ENCODE data around the gene ASPG.
"Not testable (repeated sequence)": the region's sequence is repeated elsewhere in the genome, so short reads cannot be mapped to it uniquely, and the experiment has no call there.

ASPG gene

GRCh38 chr14:104145826-104146601 lies 60.5 kb downstream of the ASPG start:
- DNase-seq (ENCODE audit: low read depth in 2 of 3, low spot score in 1 of 3), result no peak

GRCh38 chr14:104146651-104147345 lies 61.3 kb downstream of the ASPG start:
- no peak for DNase-seq (ENCODE audit: low read depth in 2 of 3, low spot score in 1 of 3)

GRCh38 chr14:104147346-104148125 lies 62.0 kb downstream of the ASPG start:
- no peak for DNase-seq (ENCODE audit: low read depth in 2 of 3, low spot score in 1 of 3)

GRCh38 chr14:104148433-104149277 lies 63.2 kb downstream of the ASPG start:
- DNase-seq (ENCODE audit: low read depth in 2 of 3, low spot score in 1 of 3), result no peak

- DNase-seq (ENCODE audit: low read depth in 2 of 3, low spot score in 1 of 3), result no peak
Observed at GRCh38 chr14:104149278-104149595, 63.7 kb downstream of the ASPG start.

- DNase-seq (ENCODE audit: low read depth in 2 of 3, low spot score in 1 of 3), result peak in 1 of 3 donors; percentile 26
Observed at GRCh38 chr14:104149617-104150135, 64.2 kb downstream of the ASPG start.

GRCh38 chr14:104150136-104151025 lies 64.9 kb downstream of the ASPG start:
- no peak for DNase-seq (ENCODE audit: low read depth in 2 of 3, low spot score in 1 of 3)

GRCh38 chr14:104151026-104151381 lies 65.5 kb downstream of the ASPG start:
- no peak for DNase-seq (ENCODE audit: low read depth in 2 of 3, low spot score in 1 of 3)

GRCh38 chr14:104151566-104152245 lies 66.2 kb downstream of the ASPG start:
- no peak for DNase-seq (ENCODE audit: low read depth in 2 of 3, low spot score in 1 of 3)

- no peak for DNase-seq (ENCODE audit: low read depth in 2 of 3, low spot score in 1 of 3)
Observed at GRCh38 chr14:104152246-104152575, 66.7 kb downstream of the ASPG start.

GRCh38 chr14:104152686-104153393 lies 67.3 kb downstream of the ASPG start:
- DNase-seq (ENCODE audit: low read depth in 2 of 3, low spot score in 1 of 3), result no peak

GRCh38 chr14:104153394-104153755 lies 67.9 kb downstream of the ASPG start:
- DNase-seq (ENCODE audit: low read depth in 2 of 3, low spot score in 1 of 3), result not testable (repeated sequence)

- DNase-seq (ENCODE audit: low read depth in 2 of 3, low spot score in 1 of 3), result no peak
Observed at GRCh38 chr14:104154246-104154645, 68.7 kb downstream of the ASPG start.

- no peak for DNase-seq (ENCODE audit: low read depth in 2 of 3, low spot score in 1 of 3)
Observed at GRCh38 chr14:104155513-104155912, 70.0 kb downstream of the ASPG start.

GRCh38 chr14:104156142-104156541 lies 70.6 kb downstream of the ASPG start:
- DNase-seq (ENCODE audit: low read depth in 2 of 3, low spot score in 1 of 3), result no peak

- no peak for DNase-seq (ENCODE audit: low read depth in 2 of 3, low spot score in 1 of 3)
Observed at GRCh38 chr14:104157016-104157928, 71.8 kb downstream of the ASPG start.

- DNase-seq (ENCODE audit: low read depth in 2 of 3, low spot score in 1 of 3), result no peak
Observed at GRCh38 chr14:104158827-104159798, 73.6 kb downstream of the ASPG start.
